Esophagus muscularis mucosa (tissue), 4 donors: ENCODE data around the gene TGFB1. TPM values are rescaled to one million over a fixed set of nuclear protein-coding genes. Genes with fewer than 3 reads are reported as not detected.

Experiments used
- DNase-seq: peaks from one replicate; pipeline ENCODE4 v3.0.0-alpha.2; 2017; ENCODE audit errors: extremely low spot score
- H3K27ac ChIP-seq, 4 donors: fragments of 200-600 bp; sonication (generic); replicated peaks in 1 of 4; 1 replicate in 3 of 4; 2 replicates in 1 of 4; pipeline ENCODE4 v1.5.1; 2016 to 2019; ENCODE audit warnings: mild to moderate bottlenecking in 1 of 4
- H3K27me3 ChIP-seq, 4 donors: fragments of 200-600 bp; sonication (generic); one replicate each; pipeline versions ENCODE4 v1.5.1 to v1.6.0; 2016 to 2019
- H3K36me3 ChIP-seq, 4 donors: fragments of 200-600 bp; sonication (generic); one replicate each; pipeline ENCODE4 v1.5.1; 2016 to 2019
- H3K4me1 ChIP-seq, 4 donors: fragments of 200-600 bp; sonication (generic); one replicate each; pipeline ENCODE4 v1.5.1; 2016 to 2019
- H3K4me3 ChIP-seq, 4 donors: fragments of 200-600 bp; sonication (generic); 1 replicate in 2 of 4; 2 replicates in 2 of 4; pipeline ENCODE4 v1.5.1; 2016 to 2019; ENCODE audit warnings: mild to moderate bottlenecking in 4 of 4, moderate library complexity in 1 of 4
- H3K9me3 ChIP-seq, 4 donors: fragments of 200-600 bp; sonication (generic); 1 replicate in 3 of 4; 2 replicates in 1 of 4; pipeline ENCODE4 v1.5.1; 2016 to 2019
- CTCF ChIP-seq, 3 experiments: fragments of 200-600 bp in 2 of 3; fragments of 450-650 bp in 1 of 3; sonication (generic) in 2 of 3; IDR thresholded peaks; one replicate each; pipeline ENCODE4 v1.5.1; 2017 to 2019; ENCODE audit warnings: antibody characterized with exemption in 3 of 3, mild to moderate bottlenecking in 2 of 3, moderate library complexity in 1 of 3
- EP300 ChIP-seq: sonication (generic); formaldehyde crosslinking; IDR thresholded peaks from one replicate; pipeline ENCODE4 v1.6.1; 2017; ENCODE audit warnings: antibody characterized with exemption
- POLR2A ChIP-seq: fragments of 450-650 bp; IDR thresholded peaks from one replicate; pipeline ENCODE4 v1.6.1; 2017; ENCODE audit warnings: antibody characterized with exemption, moderate library complexity, mild to moderate bottlenecking, low read depth
- POLR2AphosphoS5 ChIP-seq, 2 donors: sonication (generic); formaldehyde crosslinking; IDR thresholded peaks; one replicate each; pipeline ENCODE4 v1.6.1; 2017; ENCODE audit warnings: antibody characterized with exemption in 2 of 2
- whole genome bisulfite sequencing: methylation state at CpG from one replicate; pipeline ENCODE4 v1.1.5; 2018; 5-methylcytosine and 5-hydroxymethylcytosine counted together
- intact Hi-C: fragments of 100-400 bp; cut with DNase I; formaldehyde crosslinking; loops from one replicate; pipeline ENCODE4 v1.15.1; 2023
- total RNA-seq, 4 donors: library from RNA; depleted of rRNA; stranded (reverse); fragments of >200 nt; gene quantifications; one replicate each; pipeline versions ENCODE4 v1.1.0 to v1.2.1, GENCODE V29; 2016

Gene TGFB1
- total RNA-seq, 4 donors from 2014 or later: 29.8 to 52.4 (median 31.8) TPM

GRCh38 chr19:41332468-41332867 is 21.3 kb downstream of the TGFB1 start:
- H3K36me3 ChIP-seq: peaks cover 9 to 72% (median 48%) of the 10 kb centered on the region in 4 donors
- TF ChIP-seq POLR2AphosphoS5 (IDR thresholded peaks at IDR 0.05) (no peak), EP300 (no peak), CTCF (IDR thresholded peaks at IDR 0.05) (no peak), POLR2A (no peak)

GRCh38 chr19:41332000-41332399 is 21.7 kb downstream of the TGFB1 start:
- no peak overlapping the region for H3K27ac ChIP-seq
- peaks cover 9 to 72% (median 43%) of the 10 kb centered on the region in 4 donors for H3K36me3 ChIP-seq
- TF ChIP-seq POLR2AphosphoS5 (IDR thresholded peaks at IDR 0.05) (no peak), EP300 (no peak), CTCF (IDR thresholded peaks at IDR 0.05) (no peak), POLR2A (no peak)
- WGBS: 91% methylated on average over 15 of the region's 16 CpGs
- no peak for DNase-seq
- H3K4me3 ChIP-seq: no peak overlapping the region
- H3K9me3 ChIP-seq: no peaks in the 10 kb centered on the region
- H3K4me1 ChIP-seq: peaks cover 21 to 26% (median 23%) of the 10 kb centered on the region in 4 donors
- H3K27me3 ChIP-seq: no peaks in the 10 kb centered on the region
- intact Hi-C loops: no loop called here

More at GRCh38 chr19:41332468-41332867, 21.3 kb downstream of the TGFB1 start:
- Histone ChIP-seq H3K27me3 (no peaks in the 10 kb centered on the region), H3K27ac (no peak overlapping the region), H3K4me1 (peaks cover 17 to 21% (median 18%) of the 10 kb centered on the region in 4 donors), H3K4me3 (no peak overlapping the region), H3K9me3 (no peaks in the 10 kb centered on the region)
- intact Hi-C loops: no loop called here
- WGBS: 92% methylated on average over 5 of the region's 5 CpGs
- DNase-seq: no peak

- Histone ChIP-seq H3K27ac (no peak overlapping the region), H3K4me1 (peaks cover 30 to 35% (median 31%) of the 10 kb centered on the region in 4 donors), H3K9me3 (no peaks in the 10 kb centered on the region), H3K36me3 (peaks cover 9 to 67% (median 42%) of the 10 kb centered on the region in 4 donors), H3K27me3 (no peaks in the 10 kb centered on the region), H3K4me3 (no peak overlapping the region)
- intact Hi-C loops: no loop called here
- DNase-seq: no peak
- 80% methylated on average over 32 of the region's 47 CpGs for WGBS
- no peak for TF ChIP-seq POLR2A
- no peak for TF ChIP-seq EP300
- TF ChIP-seq POLR2AphosphoS5 (IDR thresholded peaks at IDR 0.05): no peak
- TF ChIP-seq CTCF (IDR thresholded peaks at IDR 0.05): no peak
These were observed 22.6 kb downstream of the TGFB1 start for GRCh38 chr19:41330946-41331678.

- Histone ChIP-seq H3K36me3 (peaks cover 9 to 60% (median 41%) of the 10 kb centered on the region in 4 donors), H3K27me3 (no peaks in the 10 kb centered on the region), H3K4me3 (no peak overlapping the region), H3K4me1 (peaks cover 36 to 41% (median 37%) of the 10 kb centered on the region in 4 donors), H3K27ac (no peak overlapping the region), H3K9me3 (no peaks in the 10 kb centered on the region)
- TF ChIP-seq EP300 (no peak), POLR2AphosphoS5 (IDR thresholded peaks at IDR 0.05) (no peak), CTCF (IDR thresholded peaks at IDR 0.05) (no peak), POLR2A (no peak)
- no peak for DNase-seq
- intact Hi-C loops: no loop called here
- WGBS: 81% methylated on average over 4 of the region's 4 CpGs
These were observed 23.2 kb downstream of the TGFB1 start for GRCh38 chr19:41330481-41330880.
